HL-60 (cell line): ENCODE measurements around the gene MME.
A peak's percentile ranks its signal among the peaks of the same experiment; 100 is the strongest.
"Not testable (repeated sequence)": the region's sequence is repeated elsewhere in the genome, so short reads cannot be mapped to it uniquely, and the experiment has no call there.

Experiments
- DNase-seq, 2 experiments: peaks; one replicate each; pipeline ENCODE4 v3.0.0-alpha.2; 2010 to 2020; ENCODE audit warnings: low read depth in 1 of 2, low spot score in 1 of 2
- H3K27ac ChIP-seq: fragments of 250-450 bp; sonication (Bioruptor Pico); replicated peaks from 2 replicates; pipeline ENCODE4 v1.5.1; 2020; ENCODE audit warnings: mild to moderate bottlenecking, moderate library complexity
- H3K27me3 ChIP-seq: fragments of 250-450 bp; sonication (Bioruptor Pico); 2 replicates; pipeline ENCODE4 v1.5.1; 2021; ENCODE audit warnings: mild to moderate bottlenecking, moderate library complexity; ENCODE audit not compliant: insufficient read depth, poor library complexity, severe bottlenecking
- H3K4me3 ChIP-seq: replicated peaks from 2 replicates; pipeline ENCODE4 v1.5.1; 2011; ENCODE audit warnings: mild to moderate bottlenecking, control low read depth, low read length; ENCODE audit not compliant: insufficient read depth
- GABPA ChIP-seq: IDR thresholded peaks from 2 replicates; pipeline ENCODE4 v1.6.1; 2012; ENCODE audit warnings: low read depth
- POLR2AphosphoS5 ChIP-seq: IDR thresholded peaks from 2 replicates; pipeline ENCODE4 v1.6.1; 2012; ENCODE audit warnings: low read depth
- SPI1 ChIP-seq: IDR thresholded peaks from 2 replicates; pipeline ENCODE4 v1.6.1; 2012; ENCODE audit warnings: low read depth, mild to moderate bottlenecking, borderline replicate concordance
- TF ChIP-seq, protein P1 (sequence below): IDR thresholded peaks from 2 replicates; pipeline ENCODE4 v1.6.1; 2012; ENCODE audit warnings: low read depth; ENCODE audit not compliant: insufficient replicate concordance
- TF ChIP-seq, protein P2 (sequence below): IDR thresholded peaks from one replicate; pipeline ENCODE4 v1.5.1; 2011; ENCODE audit warnings: low read length, control low read depth, inconsistent platforms; ENCODE audit not compliant: insufficient read depth

MME gene

DNA sequence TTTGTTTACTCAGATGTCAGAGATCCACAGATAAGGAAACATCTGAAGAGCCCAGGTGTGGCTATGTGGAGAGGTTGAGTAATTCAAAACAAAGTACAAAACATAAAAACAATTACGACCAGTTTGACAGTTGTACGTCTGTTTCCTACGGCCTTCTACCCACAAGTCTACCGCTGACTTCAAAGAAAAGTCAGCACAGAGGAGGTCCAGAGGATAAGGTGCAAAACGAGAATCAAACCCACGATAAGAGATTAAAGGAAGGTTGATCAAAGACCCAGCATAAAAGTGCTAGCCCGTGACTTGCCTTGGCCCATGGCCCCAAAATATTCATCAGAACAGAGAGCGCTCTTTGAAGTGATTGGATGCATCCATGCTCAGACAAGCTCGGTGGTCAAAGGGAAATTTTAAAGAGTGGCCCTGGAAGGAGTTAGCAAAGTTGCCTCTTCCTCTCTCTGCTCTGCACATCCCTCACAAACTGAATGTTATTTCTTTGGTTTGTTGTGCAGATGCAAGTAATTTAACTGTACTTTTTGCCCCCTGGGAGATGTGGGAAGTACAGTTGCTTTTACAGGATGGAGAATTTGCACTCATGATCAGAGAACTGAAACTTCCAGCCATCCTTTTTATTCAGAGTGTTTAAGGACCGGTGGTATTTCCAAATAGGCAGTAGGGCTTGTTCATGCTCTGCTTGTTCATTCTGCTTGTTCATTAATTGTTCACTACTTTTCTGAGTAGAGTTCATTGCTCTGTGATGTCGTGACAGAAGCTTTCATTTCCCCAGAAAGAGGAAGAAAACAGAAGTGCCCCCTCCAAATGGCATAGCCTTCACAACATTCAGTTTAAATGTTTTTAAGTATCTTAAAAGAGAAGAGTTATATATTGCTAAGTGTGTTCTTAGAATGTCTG, 31.1 kb downstream of the MME start:
- Histone ChIP-seq H3K4me3 (no peak overlapping the region), H3K27me3 (no peaks in the 10 kb centered on the region), H3K27ac (no peak overlapping the region)
- TF ChIP-seq SPI1 = peak; percentile 42; the same call in 1 of the 2 replicates
- TF ChIP-seq, protein P1, sequence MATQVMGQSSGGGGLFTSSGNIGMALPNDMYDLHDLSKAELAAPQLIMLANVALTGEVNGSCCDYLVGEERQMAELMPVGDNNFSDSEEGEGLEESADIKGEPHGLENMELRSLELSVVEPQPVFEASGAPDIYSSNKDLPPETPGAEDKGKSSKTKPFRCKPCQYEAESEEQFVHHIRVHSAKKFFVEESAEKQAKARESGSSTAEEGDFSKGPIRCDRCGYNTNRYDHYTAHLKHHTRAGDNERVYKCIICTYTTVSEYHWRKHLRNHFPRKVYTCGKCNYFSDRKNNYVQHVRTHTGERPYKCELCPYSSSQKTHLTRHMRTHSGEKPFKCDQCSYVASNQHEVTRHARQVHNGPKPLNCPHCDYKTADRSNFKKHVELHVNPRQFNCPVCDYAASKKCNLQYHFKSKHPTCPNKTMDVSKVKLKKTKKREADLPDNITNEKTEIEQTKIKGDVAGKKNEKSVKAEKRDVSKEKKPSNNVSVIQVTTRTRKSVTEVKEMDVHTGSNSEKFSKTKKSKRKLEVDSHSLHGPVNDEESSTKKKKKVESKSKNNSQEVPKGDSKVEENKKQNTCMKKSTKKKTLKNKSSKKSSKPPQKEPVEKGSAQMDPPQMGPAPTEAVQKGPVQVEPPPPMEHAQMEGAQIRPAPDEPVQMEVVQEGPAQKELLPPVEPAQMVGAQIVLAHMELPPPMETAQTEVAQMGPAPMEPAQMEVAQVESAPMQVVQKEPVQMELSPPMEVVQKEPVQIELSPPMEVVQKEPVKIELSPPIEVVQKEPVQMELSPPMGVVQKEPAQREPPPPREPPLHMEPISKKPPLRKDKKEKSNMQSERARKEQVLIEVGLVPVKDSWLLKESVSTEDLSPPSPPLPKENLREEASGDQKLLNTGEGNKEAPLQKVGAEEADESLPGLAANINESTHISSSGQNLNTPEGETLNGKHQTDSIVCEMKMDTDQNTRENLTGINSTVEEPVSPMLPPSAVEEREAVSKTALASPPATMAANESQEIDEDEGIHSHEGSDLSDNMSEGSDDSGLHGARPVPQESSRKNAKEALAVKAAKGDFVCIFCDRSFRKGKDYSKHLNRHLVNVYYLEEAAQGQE = no peak
- TF ChIP-seq, protein P2, sequence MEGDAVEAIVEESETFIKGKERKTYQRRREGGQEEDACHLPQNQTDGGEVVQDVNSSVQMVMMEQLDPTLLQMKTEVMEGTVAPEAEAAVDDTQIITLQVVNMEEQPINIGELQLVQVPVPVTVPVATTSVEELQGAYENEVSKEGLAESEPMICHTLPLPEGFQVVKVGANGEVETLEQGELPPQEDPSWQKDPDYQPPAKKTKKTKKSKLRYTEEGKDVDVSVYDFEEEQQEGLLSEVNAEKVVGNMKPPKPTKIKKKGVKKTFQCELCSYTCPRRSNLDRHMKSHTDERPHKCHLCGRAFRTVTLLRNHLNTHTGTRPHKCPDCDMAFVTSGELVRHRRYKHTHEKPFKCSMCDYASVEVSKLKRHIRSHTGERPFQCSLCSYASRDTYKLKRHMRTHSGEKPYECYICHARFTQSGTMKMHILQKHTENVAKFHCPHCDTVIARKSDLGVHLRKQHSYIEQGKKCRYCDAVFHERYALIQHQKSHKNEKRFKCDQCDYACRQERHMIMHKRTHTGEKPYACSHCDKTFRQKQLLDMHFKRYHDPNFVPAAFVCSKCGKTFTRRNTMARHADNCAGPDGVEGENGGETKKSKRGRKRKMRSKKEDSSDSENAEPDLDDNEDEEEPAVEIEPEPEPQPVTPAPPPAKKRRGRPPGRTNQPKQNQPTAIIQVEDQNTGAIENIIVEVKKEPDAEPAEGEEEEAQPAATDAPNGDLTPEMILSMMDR = no peak
- no peak for DNase-seq

DNA sequence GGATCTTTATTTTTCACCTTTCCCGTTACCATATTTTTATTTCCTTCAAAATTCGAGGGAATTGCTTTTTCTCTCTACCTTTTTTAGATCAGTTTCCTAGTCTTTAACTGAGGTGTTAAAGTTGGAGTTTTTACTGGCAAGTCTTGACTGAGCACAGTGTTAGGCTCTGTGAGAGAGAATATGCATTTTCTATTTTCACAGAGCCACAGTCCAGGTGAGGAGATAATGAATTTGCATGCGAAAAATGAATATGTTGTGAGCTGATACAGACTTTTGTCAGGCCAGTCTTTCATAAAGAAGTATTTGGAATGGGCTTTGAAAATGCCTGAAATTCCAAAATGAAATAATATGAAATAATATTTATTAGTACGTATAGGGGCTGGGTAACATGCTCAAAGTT, 31.9 kb downstream of the MME start:
- Histone ChIP-seq H3K27me3 (no peaks in the 10 kb centered on the region), H3K4me3 (no peak overlapping the region), H3K27ac (no peak overlapping the region)
- DNase-seq = no peak
- TF ChIP-seq, protein P1 = no peak
- TF ChIP-seq SPI1 (no peak), POLR2AphosphoS5 (no peak), GABPA (no peak)
- TF ChIP-seq, protein P2 = no peak

DNA sequence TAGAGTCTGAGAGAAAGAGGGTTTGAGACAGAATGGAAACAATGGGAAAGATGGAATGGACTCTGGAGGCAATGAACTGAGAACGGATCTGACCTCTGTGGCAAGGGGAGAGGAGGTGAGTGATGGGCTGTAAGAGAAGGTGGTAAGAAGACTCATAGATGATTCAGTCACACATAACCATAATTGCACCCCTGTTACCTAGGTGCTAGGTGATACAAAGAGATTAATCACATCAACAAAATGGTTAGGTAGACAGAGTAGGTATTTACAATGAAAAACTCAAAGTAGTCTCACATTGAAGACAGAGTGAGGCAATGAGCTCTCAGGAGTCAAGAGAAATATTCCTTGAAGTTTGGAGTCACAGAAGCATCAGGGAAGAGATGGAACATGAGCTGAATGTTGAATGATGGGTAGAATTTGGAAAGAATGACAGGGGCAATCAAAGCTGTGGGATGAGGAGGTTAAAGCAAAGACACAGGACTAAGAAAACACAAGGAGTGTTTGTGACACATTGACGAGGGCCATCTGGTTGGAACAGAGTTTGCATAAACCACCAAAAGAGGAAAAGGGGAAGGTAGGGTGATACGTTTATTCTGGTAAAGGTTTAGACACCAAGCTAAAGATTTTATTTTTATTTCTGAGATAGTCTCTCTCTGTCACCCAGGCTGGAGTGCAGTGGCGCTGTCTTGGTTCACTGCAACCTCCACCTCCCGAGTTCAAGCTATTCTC, 32.7 kb downstream of the MME start:
- Histone ChIP-seq H3K27ac (no peak overlapping the region), H3K27me3 (no peaks in the 10 kb centered on the region), H3K4me3 (no peak overlapping the region)
- no peak for DNase-seq
- TF ChIP-seq GABPA = no peak
- TF ChIP-seq, protein P2 = no peak
- no peak for TF ChIP-seq POLR2AphosphoS5
- TF ChIP-seq, protein P1 = no peak
- TF ChIP-seq SPI1 = no peak

DNA sequence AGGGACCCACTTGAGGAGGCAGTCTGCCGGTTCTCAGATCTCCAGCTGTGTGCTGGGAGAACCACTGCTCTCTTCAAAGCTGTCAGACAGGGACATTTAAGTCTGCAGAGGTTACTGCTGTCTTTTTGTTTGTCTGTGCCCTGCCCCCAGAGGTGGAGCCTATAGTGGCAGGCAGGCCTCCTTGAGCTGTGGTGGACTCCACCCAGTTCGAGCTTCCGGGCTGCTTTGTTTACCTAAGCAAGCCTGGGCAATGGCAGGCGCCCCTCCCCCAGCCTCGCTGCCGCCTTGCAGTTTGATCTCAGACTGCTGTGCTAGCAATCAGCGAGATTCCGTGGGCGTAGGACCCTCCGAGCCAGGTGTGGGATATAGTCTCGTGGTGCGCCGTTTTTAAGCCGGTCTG, 44.6 kb downstream of the MME start:
- not testable (repeated sequence) for H3K4me3 ChIP-seq

More for the DNA sequence above, 44.6 kb downstream of the MME start:
- H3K27me3 ChIP-seq, H3K27ac ChIP-seq, DNase-seq: not testable (repeated sequence)
